ENCODE data around the gene STK38L.

DNA sequence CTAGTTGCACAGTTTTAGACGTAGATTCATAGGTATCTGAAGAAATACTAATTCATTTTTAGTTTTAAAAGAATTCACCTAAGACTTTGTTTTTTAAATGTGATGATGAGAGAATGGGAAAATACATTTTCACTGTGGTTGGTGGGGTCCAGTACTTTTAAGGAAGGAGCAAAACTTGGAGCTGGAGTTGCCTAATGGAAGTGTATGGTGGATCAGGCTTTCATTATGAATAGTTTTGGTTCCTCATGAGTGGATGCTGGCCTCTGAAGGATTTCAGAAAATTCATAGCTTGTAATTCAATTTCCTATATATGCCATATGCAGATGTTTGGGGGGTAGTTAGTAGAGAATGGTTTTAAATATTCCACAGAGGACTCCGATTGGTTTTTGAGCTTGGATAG, 27.1 kb downstream of the STK38L start:
- TF ChIP-seq, protein P1, sequence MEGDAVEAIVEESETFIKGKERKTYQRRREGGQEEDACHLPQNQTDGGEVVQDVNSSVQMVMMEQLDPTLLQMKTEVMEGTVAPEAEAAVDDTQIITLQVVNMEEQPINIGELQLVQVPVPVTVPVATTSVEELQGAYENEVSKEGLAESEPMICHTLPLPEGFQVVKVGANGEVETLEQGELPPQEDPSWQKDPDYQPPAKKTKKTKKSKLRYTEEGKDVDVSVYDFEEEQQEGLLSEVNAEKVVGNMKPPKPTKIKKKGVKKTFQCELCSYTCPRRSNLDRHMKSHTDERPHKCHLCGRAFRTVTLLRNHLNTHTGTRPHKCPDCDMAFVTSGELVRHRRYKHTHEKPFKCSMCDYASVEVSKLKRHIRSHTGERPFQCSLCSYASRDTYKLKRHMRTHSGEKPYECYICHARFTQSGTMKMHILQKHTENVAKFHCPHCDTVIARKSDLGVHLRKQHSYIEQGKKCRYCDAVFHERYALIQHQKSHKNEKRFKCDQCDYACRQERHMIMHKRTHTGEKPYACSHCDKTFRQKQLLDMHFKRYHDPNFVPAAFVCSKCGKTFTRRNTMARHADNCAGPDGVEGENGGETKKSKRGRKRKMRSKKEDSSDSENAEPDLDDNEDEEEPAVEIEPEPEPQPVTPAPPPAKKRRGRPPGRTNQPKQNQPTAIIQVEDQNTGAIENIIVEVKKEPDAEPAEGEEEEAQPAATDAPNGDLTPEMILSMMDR (optimal IDR thresholded peaks at IDR 0.05 in 1 of 3, IDR thresholded peaks at IDR 0.05 in 1 of 3, conservative IDR thresholded peaks at IDR 0.05 in 1 of 3; ENCODE audit: extremely low read depth in 1 of 3, insufficient read depth in 2 of 3, low read length in 3 of 3), result no peak
- no peak for TF ChIP-seq EZH2 (IDR thresholded peaks at IDR 0.05; ENCODE audit: low read length)
